ENCODE results near the gene KRT73.
A peak's percentile ranks its signal among the peaks of the same experiment; 100 is the strongest.
"Not testable (repeated sequence)": the region's sequence is repeated elsewhere in the genome, so short reads cannot be mapped to it uniquely, and the experiment has no call there.

Gene KRT73

DNA sequence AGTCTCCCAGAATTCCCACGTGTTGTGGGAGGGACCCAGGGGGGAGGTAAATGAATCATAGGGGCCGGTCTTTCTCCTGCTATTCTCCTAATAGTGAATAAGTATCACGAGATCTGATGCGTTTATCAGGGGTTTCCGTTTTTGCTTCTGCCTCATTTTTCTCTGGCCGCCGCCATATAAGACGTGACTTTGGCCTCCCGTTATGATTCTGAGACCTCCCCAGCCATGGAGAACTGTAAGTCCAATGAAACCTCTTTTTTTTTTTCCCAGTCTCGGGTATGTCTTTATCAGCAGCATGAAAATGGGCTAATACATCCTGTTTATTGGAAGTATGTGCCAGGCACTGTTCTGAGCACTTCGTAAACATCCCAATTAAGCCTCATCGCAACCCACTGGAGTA lies 17.9 kb downstream of the KRT73 start:
- no peak for DNase-seq (ENCODE audit: low spot score)

DNA sequence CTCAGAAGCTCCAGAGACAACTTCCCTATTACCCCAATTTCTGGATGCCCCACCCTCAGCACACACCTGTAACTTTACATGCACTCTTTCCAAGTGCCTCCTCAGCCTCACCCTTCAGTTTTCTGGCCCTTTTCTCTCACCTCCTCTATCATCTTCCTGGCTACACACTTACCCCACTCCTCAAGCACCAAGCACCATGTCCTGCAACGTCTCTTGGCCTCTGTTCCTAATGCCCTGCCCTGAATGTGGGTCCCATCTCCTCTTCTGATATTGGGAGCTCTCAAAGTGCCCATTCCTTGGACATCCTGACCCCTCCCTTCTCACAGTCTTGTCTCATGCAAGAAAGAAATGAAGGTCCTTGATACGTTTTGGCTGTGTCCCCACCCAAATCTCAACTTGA lies 18.3 kb downstream of the KRT73 start:
- no peak for DNase-seq (ENCODE audit: low spot score)

DNA sequence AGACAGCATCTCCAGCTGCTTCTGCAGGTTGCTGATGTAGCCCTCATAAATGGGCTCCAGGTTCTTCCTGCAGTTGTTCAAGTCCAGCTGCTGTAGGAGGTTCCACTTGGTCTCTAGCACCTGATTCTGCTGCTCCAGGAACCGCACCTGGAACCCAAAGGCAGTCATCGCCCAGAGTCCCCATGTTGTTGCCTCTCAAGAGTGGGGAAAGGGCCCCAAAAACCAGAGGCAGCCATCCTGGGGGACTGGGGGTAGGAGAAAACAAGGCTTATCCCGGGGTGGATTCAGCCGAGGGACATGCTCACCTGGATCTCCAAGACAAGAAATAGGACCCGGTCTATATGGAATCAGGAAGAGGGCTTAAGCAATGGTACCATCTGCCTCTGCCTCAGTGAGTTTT lies 19.4 kb downstream of the KRT73 start:
- no peak for DNase-seq (ENCODE audit: low spot score)

DNA sequence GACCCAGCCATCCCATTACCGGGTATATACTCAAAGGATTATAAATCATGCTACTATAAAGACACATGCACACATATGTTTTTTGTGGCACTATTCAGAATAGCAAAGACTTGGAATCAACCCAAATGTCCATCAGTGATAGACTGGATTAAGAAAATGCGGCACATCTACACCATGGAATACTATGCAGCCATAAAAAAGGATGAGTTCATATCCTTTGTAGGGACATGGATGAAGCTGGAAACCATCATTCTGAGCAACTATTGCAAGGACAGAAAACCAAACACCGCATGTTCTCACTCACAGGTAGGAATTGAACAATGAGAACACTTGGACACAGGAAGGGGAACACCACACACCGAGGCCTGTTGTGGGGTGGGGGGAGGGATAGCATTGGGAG lies 24.1 kb downstream of the KRT73 start:
- not testable (repeated sequence) for DNase-seq (ENCODE audit: low spot score)

DNA sequence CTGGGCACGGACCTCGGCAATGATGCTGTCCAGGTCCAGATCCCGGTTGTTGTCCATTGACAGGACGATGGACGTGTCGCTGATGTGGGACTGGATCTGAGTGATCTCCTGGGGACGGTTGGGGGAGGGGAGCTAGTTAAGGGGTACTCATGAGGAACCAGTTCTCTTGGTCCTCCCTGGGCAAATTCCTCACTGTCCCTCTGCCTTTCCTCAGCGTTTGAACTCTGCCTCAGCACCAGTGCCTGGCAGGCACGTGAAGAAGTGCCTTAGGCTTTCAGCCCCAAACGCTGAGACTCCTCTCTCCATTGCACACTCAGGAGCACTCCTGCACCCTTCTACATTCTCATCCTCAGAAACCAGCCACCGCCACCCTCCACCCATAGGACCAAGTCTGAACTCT lies 26.8 kb downstream of the KRT73 start:
- no peak for DNase-seq (ENCODE audit: low spot score)

DNA sequence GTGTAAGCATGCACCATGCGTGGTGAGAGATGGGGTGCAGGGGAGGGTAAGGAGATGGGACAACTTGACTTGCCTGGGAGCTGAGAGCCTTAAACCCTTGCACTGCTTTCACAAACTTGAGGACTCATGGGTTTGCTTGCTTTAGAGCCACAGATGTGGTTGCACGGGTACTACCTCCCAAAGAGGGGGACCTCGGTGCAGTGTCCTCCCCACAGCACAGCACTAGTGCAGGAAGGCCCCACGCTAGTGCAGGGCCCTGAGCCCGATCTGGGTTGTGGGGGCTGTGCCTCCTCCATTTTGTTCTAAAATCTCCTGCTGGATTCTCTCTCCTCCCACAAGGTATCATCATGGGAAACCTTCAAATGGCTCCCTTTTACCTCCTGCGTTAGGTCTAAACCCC lies 28.3 kb downstream of the KRT73 start:
- DNase-seq (ENCODE audit: low spot score): no peak

DNA sequence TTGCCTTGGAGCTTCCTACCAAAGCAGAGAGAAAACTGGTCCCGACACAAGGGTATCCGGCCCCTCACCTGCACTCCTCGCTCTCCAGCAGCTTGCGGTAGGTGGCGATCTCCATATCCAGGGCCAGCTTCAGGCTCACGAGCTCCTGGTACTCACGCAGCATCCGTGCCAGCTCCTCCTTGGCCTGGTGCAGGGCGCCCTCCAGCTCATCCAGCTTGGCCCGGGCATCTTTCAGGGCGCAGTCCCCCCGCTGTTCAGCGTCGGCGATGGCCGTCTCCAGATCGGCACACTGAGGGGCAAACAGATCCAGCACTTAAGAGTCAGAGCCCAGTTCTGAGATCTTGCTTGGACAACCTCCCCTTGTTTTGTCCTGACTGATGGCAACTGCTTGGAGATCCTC lies 30.8 kb downstream of the KRT73 start:
- DNase-seq (ENCODE audit: low spot score): no peak

DNA sequence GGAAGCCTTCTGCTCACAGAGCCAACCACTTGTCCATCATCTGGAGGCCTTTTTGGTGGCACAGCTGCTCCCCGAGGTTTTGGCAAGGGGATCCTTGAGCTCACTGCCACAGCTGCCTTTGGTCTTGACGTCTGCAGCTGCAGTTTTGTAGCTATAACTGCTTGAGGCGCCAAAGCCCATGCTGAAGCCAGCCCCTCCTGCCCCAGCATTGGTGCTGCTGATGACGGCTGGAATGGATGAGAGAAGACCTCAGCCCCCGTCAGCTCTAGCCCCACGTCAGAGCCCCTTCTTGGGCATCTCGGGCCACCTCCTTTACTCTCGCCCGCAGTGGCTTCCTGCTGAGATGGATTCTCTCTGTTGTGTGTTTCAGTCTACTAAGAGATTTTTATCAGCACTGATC lies 32.4 kb downstream of the KRT73 start:
- no peak for DNase-seq (ENCODE audit: low spot score)

DNA sequence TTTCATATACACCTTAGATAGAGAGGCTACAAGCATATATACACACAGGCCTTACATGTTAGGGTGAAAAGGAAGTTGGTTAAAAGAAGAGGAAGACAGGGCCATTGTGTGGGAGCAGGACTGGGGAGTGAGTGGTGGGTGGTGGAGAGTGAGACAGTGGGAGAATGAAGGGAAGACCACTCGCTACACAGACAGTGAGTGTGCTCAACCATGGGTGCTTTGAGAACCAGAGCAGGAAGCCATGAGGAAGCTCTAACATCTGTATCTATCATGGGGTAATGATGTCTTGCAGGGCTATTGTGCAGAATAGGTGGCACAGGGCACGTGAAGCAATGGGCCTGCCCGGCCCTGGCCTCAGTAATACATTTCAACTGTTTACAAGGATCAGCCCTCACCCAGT lies 33.3 kb downstream of the KRT73 start:
- DNase-seq (ENCODE audit: low spot score): no peak

DNA sequence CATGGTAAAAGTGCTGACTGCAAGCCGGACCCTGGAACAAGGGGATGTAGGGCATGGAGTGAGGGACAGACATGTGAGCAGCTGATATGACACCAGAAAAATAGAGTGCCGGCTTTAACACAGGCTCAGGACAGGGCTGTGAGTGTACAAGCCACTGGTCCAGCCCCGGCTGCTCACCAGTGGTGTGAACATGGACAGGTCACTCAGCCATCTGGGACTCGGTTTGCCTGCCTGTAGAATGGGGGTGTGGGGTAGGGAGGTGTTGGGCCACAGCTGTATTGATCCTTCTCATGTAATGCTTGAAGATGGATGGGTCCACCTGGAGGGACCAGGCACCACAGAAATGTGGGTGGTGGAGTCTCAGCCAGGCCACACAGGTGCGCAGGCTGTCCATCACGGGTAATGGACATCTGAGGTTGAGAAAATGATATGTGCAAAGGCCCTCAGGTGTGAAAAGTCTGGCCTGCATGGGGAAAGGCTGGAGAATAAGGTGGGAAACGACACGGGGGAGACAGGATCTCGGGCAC lies 34.1 kb downstream of the KRT73 start:
- no peak for DNase-seq (ENCODE audit: low spot score)

DNA sequence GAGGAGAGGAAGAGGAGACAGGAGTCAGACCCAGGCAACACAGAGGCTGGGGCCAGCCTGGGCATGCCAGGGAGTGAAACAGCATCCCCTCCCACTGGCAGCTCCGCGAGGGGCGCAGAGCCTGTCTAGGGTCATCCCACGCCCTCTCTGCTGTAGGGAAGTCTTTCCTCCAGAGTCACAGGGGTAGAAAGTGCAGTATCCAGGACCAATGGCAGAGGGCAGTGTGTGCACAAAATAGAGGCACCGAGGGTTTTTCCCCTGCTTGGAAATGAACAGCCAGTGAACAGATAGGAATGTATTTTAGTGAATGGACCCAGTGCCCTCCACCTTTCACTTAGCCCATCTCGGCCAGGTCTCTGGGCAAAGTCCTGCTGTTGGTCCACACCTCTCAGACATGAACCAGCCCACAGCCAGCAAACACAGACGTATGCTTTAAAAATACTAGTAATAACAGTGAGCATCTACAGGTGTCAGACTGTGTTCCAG lies 35.3 kb downstream of the KRT73 start:
- DNase-seq (ENCODE audit: low spot score): peak; percentile 68

DNA sequence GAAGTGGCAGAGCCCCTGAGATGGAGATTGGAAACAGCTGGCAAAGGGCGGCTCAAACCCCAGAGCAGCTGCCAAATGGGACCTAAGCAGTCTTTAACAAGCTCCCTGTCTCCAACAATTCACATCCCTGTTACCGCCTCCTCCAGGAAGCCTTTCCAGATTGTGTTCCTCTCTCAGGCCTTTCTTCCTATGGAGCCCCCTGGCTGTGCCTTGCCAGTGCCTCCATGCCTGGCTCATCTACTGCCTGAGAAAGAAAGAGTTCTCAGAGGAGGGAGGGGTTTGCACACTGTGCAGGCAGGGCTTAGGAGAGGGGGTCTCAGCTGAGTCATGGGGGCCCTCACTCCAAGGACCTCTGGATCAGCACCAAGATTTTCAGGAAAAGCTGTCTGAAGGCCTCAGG lies 35.9 kb downstream of the KRT73 start:
- no peak for DNase-seq (ENCODE audit: low spot score)

DNA sequence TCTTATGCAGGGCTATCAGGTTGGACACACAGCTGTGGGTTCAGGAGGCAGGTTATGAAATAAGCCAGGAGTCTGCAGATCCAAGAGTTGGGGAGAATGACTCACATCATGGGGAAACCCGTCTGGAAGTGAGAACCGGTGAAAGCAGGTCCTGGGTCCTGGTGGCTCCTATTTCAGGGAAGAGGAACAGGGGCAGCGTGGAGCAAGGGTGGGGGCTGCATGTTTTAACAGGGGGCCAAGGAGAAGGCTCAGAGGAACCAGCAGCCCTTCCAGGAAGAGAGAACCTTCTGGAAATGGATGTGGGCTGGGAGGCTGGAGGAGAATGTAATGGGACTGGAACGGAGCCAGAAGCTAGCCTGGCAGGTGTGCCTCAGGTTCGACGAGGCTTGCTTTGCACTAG lies 36.9 kb downstream of the KRT73 start:
- no peak for DNase-seq (ENCODE audit: low spot score)

DNA sequence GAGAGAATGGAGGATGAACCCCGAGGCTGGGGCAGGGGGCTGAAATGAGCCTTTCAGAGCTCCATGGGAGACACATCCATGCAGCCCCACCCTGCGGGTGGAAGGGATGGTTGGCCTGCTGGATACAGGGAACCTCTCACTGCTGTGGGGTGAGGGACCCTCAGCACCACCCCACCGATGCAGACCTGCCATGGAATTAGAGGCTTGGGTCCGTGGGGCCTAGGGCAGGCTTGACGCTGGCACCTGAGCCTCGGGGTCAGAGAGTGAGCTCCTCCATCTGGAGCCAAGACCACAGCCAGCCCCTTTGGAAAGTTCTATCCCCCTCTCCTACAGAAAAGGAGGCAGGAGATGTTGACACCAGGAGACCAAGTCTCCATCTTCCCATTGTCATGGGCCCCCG lies 37.3 kb downstream of the KRT73 start:
- DNase-seq (ENCODE audit: low spot score): no peak

DNA sequence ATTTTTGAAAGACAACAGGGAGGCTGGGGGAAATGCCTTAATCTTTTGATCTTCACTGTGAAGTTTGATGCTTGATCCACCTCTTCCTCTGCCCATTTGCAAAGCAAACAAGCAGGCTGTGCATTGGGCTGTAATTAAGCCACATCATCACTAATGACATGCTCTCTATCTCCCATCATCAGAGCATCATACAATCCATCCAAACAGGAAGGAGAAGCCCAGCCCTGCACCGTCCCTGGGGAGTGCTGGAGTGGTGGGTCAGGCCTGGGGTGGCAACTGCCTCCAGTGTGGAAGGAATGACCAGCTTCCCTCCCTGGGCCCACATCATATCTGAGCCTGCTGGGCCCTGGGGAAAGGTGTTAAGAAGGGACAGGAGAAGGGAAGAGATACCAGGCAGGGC lies 37.9 kb downstream of the KRT73 start:
- DNase-seq (ENCODE audit: low spot score): no peak

DNA sequence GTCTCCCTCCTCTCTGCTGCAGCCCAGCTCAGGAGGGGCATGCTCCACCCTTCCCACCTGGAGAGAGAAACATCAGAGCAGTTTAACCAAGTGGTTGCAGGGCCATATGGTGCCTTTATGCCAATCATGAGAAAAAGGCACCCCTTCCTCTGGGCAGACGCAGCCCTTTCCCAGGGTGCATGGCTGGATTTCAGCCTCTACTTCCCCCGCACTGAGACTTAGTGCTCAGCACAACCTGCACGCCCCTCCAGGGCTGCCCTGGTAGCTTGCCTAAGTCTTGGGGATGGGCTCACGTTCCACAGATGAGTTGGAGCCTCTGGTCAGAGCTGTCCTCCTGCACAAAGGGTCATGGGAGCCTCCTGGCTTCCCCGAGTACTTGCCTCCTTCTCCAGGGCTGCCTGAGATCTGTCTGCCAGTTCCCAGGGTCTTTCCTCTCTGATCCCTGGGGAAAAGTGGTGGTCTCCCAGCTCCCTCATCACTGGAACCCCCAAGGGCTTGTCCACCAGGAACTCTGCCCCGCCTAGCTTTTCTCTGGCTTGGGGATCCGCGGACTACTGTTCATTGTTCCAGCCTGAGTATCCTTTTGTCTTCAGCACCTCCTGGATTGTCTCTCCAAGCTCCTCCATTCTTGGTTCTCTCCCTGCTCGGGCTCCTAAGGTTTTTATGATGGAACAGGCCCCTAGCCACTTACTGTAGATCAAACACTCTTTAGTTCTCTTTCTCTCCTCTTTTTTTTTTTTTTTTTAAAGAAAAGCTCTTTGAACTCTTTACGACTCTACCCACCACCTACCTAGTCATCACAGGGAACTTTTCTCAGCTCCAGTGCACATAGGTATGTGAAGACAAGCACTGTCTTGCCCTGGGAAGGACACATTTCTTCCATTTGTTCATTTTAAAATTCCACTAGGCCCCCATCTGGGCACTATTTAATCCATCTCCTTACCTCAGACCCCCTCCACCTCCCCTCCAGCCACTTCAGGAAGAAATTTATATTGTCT lies 38.6 kb downstream of the KRT73 start:
- DNase-seq (ENCODE audit: low spot score): no peak

DNA sequence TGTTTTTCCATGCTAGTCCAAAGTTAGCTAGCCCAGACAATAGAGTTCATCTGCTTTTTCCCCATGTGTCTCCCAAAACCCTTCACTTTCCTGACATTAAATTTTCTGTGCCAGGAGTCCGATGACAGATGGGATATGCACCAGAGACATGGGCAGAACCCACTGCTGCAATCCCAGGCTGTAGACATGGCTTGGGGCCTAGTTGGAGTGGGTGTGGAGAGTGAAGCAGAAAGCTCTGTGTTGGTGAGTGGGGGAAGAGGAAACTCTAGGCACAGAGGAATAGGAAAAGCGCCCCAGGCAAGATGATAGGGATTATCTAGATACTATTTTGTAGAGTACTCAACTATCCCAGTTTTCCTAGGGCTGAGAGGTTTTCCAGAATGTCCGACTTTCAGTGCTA lies 39.9 kb downstream of the KRT73 start:
- no peak for DNase-seq (ENCODE audit: low spot score)

DNA sequence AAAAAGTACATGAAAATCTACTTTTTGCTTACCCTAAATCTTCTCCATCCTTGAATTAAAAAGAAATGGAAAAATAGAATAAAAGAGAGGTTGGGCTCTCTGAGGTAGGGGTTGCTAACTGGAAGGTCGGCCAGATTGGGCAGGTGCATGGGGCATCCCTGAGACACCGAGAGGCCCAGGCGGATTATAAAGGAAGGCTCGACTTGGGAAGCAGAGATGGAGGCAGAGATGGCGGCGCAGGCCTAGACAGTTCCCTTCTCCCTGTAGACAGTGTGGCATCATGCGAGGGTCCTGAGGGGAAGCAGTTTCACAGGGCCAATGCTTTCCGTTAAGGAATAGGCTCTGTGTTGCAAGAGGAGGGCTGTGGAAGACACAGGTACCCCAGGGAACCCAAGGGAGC lies 41.0 kb downstream of the KRT73 start:
- DNase-seq (ENCODE audit: low spot score): no peak

DNA sequence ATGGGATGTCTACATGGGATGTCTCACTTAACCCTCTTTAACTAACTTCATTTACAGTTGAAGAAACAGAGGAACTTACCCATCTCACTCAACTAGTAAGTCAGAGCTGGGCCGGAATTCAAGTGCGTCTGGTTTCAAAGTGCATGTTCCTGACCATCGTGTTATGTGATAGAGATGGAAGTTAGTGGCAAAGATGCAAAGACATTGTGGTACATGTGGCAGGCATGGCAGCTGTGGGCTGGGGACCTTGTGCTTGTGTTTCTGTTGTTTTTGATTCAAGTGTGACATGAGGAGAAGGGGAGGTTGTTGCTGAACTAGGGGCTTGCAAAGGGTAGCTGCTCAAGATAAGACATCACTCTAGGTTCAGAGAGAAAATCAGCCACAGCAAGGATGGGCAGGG lies 42.4 kb downstream of the KRT73 start:
- no peak for DNase-seq (ENCODE audit: low spot score)

DNA sequence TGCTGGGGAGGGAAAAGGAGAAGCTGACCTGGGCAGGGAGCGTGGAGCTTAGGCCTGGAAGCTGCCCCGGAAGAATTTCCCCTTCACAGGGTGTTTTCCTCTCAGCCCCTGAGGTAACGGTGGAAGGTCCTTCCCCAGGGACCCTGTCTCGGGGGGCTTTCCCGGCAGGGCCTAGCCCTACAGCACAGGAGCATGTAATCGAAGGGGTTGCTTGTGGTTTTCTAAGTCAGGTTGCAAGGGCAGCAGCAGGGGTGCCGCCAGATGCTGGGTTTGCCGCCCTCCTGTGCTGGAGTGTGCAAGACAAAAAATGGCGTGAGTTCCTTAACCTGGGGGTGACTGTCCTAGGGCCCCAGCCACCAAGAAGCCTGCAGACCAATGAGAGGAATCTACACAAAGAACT lies 43.1 kb downstream of the KRT73 start:
- no peak for DNase-seq (ENCODE audit: low spot score)

DNA sequence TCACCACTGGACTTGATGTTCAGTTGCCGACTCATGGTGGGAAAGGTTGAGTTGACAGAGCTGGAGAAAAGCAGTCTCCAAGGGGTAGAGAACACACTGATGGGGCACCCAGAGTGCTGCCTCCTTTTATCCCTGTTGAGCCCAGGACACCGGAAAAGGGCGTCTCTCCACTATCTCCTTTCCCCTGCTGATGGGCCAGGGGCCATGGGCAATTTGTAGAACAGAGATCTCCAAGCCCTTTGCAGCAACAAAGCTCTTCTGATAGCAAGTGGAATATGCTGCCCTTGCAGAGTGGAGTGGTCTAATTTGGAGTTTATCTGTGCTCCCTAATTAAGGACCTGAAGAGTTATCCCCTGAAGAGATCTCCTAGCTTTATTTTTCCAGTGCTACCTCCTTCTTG lies 44.6 kb downstream of the KRT73 start, which contains the start of gene KRT74:
Gene KRT74, minus strand, starts transcription at position 101 of the 400 bp plus-strand sequence. Its CDS starts 66 bp downstream, at position 35.
- DNase-seq (ENCODE audit: low spot score): no peak

DNA sequence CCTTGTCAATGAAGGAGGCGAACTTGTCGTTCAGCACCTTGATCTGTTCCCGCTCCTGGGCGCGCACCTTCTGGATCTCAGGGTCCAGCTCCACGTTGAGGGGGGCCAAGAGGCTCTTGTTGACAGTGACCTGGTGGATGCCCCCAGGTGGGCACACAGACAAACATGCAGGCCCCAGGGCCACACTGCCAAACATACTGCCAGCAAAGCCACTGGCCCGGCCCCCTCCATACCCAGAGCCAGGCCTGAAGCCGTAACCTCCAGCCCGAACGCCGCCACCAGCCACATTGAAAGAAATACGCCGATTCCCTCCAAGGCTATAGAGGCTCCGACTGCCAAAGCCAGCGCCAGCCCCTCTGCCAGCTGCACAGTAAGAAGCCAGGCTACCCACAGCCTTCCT lies 45.1 kb downstream of the KRT73 start:
- DNase-seq (ENCODE audit: low spot score): no peak

DNA sequence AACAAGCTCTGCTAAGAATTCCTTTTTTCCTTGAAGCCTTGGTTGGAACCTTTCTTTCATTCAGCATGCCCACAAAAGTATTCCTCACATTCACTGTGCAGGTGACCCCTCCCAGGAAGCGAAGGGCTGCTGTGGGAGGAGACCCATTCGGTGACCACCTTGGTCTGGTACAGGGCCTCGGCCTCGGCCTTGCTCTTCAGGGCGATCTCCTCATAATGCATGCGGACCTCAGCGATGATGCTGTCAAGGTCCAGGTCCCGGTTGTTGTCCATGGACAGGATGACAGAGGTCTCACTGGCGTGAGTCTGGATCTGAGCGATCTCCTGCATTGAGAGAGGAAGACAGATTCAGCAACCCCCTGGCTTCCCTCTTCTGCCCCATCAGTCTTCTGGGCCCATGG lies 47.8 kb downstream of the KRT73 start:
- no peak for DNase-seq (ENCODE audit: low spot score)

DNA sequence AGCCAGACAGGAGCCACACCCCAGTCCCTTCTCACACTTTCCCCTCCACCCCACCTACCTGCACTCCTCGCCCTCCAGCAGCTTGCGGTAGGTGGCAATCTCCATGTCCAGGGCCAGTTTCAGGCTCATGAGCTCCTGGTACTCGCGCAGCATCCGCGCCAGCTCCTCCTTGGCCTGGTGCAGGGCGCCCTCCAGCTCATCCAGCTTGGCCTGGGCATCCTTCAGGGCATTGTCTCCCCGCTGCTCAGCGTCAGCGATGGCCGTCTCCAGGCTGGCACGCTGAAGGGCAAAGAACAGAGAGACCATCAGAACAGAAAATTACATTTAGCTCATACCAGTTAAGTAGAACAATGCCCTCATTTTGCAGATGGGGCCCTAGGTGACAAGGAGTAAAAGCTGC lies 50.2 kb downstream of the KRT73 start:
- DNase-seq (ENCODE audit: low spot score): no peak
